Measurements from ENCODE around the gene PCDHA1. TPM values are rescaled to one million over a fixed set of nuclear protein-coding genes. Genes with fewer than 3 reads are reported as not detected.
"Not testable (repeated sequence)": the region's sequence is repeated elsewhere in the genome, so short reads cannot be mapped to it uniquely, and the experiment has no call there.

Gene PCDHA1
- total RNA-seq, 2 experiments from 2014 or later, result not detected

- intact Hi-C loops (cut with DNase I, micrococcal nuclease), result loop anchor here (10.0 kb wide), 2 partner anchors 49 to 399 kb away; partner anchors contain the start of gene PCDHA13 (in 1 of the 2)
- H3K27me3 Mint-ChIP-seq, result peaks cover 34% of the 10 kb centered on the region
- CTCF ChIA-PET, result interaction anchor here (0.6 to 1.3 kb wide), 2 partner anchors 48 to 91 kb away, joined by 3 to 4 read pairs; no protein-coding TSS in a partner anchor
- no peaks in the 10 kb centered on the region for H3K4me1 Mint-ChIP-seq
- peaks cover 12% of the 10 kb centered on the region for H3K36me3 Mint-ChIP-seq (ENCODE audit: low read depth)
- ATAC-seq, result no peak
- POLR2A ChIA-PET, result no interaction called here
- H3K27ac Mint-ChIP-seq, result no peak overlapping the region
- H3K4me3 Mint-ChIP-seq, result no peak overlapping the region
- no peak for DNase-seq
- peaks cover 12% of the 10 kb centered on the region for H3K9me3 Mint-ChIP-seq (ENCODE audit: low read depth)
Observed at GRCh38 chr5:140835622-140836510, 49.9 kb downstream of the PCDHA1 start.

- no peak within 1 kb of the TSS for H3K27ac Mint-ChIP-seq
- DNase-seq, result peak; percentile 49
- POLR2A ChIA-PET, result interaction anchor here (0.6 kb wide), 1 partner anchor 12 kb away, joined by 3 read pairs; no protein-coding TSS in a partner anchor
- H3K4me1 Mint-ChIP-seq, result no peaks in the 10 kb centered on the region
- H3K36me3 Mint-ChIP-seq (ENCODE audit: low read depth), result peaks cover 8% of the 10 kb centered on the region
- peaks cover 9% of the 10 kb centered on the region for H3K9me3 Mint-ChIP-seq (ENCODE audit: low read depth)
- no peak for ATAC-seq
- peaks cover 22% of the 10 kb centered on the region for H3K27me3 Mint-ChIP-seq
- no peak within 1 kb of the TSS for H3K4me3 Mint-ChIP-seq
- CTCF ChIA-PET, result interaction anchor here (0.6 to 1.9 kb wide), 9 partner anchors 10 to 236 kb away, joined by 3 to 9 read pairs (median 3); partner anchors contain the start of genes PCDHA10, PCDHA6 and PCDHAC1
- intact Hi-C loops (cut with DNase I, micrococcal nuclease), result loop anchor here in 1 of 2 experiments (5.0 to 10.0 kb wide), 3 partner anchors 39 to 524 kb away; partner anchors contain the start of genes PCDHA3 and PCDHGA5
Observed at GRCh38 chr5:140840978-140841962, 55.3 kb downstream of the PCDHA1 start, which contains the start of gene PCDHA8. PCDHA8 (plus strand) TSS chr5:140841187; CDS start chr5:140841322, 135 bp downstream.

GRCh38 chr5:140842798-140843733 lies 57.1 kb downstream of the PCDHA1 start:
- intact Hi-C loops (cut with DNase I, micrococcal nuclease), result loop anchor here in 1 of 2 experiments (5.0 to 10.0 kb wide), 3 partner anchors 41 to 522 kb away; partner anchors contain the start of genes PCDHA3 and PCDHGA5
- no peaks in the 10 kb centered on the region for H3K4me1 Mint-ChIP-seq
- CTCF ChIA-PET, result no interaction called here

GRCh38 chr5:140848139-140849102 lies 62.5 kb downstream of the PCDHA1 start, which contains the start of gene PCDHA9:
PCDHA9 (plus strand) TSS chr5:140848382; CDS start chr5:140848496, 114 bp downstream.
- DNase-seq; H3K36me3 Mint-ChIP-seq (ENCODE audit: low read depth); H3K4me1 Mint-ChIP-seq; ATAC-seq; POLR2A ChIA-PET; CTCF ChIA-PET; H3K4me3 Mint-ChIP-seq; H3K27ac Mint-ChIP-seq: not testable (repeated sequence)
- peaks cover 24% of the 10 kb centered on the region for H3K27me3 Mint-ChIP-seq
- peaks cover 14% of the 10 kb centered on the region for H3K9me3 Mint-ChIP-seq (ENCODE audit: low read depth)
- intact Hi-C loops (cut with DNase I, micrococcal nuclease), result loop anchor here in 1 of 2 experiments (5.0 to 10.0 kb wide), 2 partner anchors 34 to 516 kb away; partner anchors contain the start of genes PCDHA13 and PCDHGA5

More at GRCh38 chr5:140842798-140843733, 57.1 kb downstream of the PCDHA1 start:
- Mint-ChIP-seq H3K27me3 (peaks cover 33% of the 10 kb centered on the region), H3K9me3 (ENCODE audit: low read depth) (peaks cover 19% of the 10 kb centered on the region), H3K4me3 (no peak overlapping the region), H3K36me3 (ENCODE audit: low read depth) (peaks cover 12% of the 10 kb centered on the region), H3K27ac (no peak overlapping the region)
- no peak for DNase-seq
- ATAC-seq, result no peak
- POLR2A ChIA-PET, result no interaction called here

- DNase-seq; H3K4me3 Mint-ChIP-seq; H3K4me1 Mint-ChIP-seq; POLR2A ChIA-PET; H3K27ac Mint-ChIP-seq; ATAC-seq; H3K36me3 Mint-ChIP-seq (ENCODE audit: low read depth): not testable (repeated sequence)
- CTCF ChIA-PET, result interaction anchor here (0.7 to 0.8 kb wide), 2 partner anchors 363 to 485 kb away, joined by 3 read pairs; no protein-coding TSS in a partner anchor
- intact Hi-C loops (cut with DNase I, micrococcal nuclease), result loop anchor here in 1 of 2 experiments (5.0 to 10.0 kb wide), 2 partner anchors 32 to 515 kb away; partner anchors contain the start of genes PCDHA13 and PCDHGA5
- peaks cover 14% of the 10 kb centered on the region for H3K9me3 Mint-ChIP-seq (ENCODE audit: low read depth)
- peaks cover 21% of the 10 kb centered on the region for H3K27me3 Mint-ChIP-seq
Observed at GRCh38 chr5:140849831-140850634, 64.1 kb downstream of the PCDHA1 start.

- H3K27me3 Mint-ChIP-seq, result peaks cover 21% of the 10 kb centered on the region
- H3K4me3 Mint-ChIP-seq, result no peak within 1 kb of the TSS
- DNase-seq (no peak), ATAC-seq (no peak)
- intact Hi-C loops (cut with DNase I, micrococcal nuclease), result no loop called here
- POLR2A ChIA-PET, result no interaction called here
- H3K9me3 Mint-ChIP-seq (ENCODE audit: low read depth), result peaks cover 19% of the 10 kb centered on the region
- no peak within 1 kb of the TSS for H3K27ac Mint-ChIP-seq
- peaks cover 7% of the 10 kb centered on the region for H3K36me3 Mint-ChIP-seq (ENCODE audit: low read depth)
- H3K4me1 Mint-ChIP-seq, result no peaks in the 10 kb centered on the region
- CTCF ChIA-PET, result interaction anchor here (0.7 to 1.4 kb wide), 2 partner anchors 9 to 14 kb away, joined by 3 read pairs; no protein-coding TSS in a partner anchor
Observed at GRCh38 chr5:140855772-140856674, 70.1 kb downstream of the PCDHA1 start, which contains the start of gene PCDHA10. PCDHA10 (plus strand) TSS chr5:140855897; CDS start chr5:140856049, 152 bp downstream.

- no peak overlapping the region for H3K4me3 Mint-ChIP-seq
- peaks cover 7% of the 10 kb centered on the region for H3K36me3 Mint-ChIP-seq (ENCODE audit: low read depth)
- no peak overlapping the region for H3K27ac Mint-ChIP-seq
- intact Hi-C loops (cut with DNase I, micrococcal nuclease), result no loop called here
- ChIA-PET CTCF (no interaction called here), POLR2A (no interaction called here)
- peaks cover 21% of the 10 kb centered on the region for H3K9me3 Mint-ChIP-seq (ENCODE audit: low read depth)
- no peaks in the 10 kb centered on the region for H3K4me1 Mint-ChIP-seq
- peaks cover 29% of the 10 kb centered on the region for H3K27me3 Mint-ChIP-seq
- DNase-seq (no peak), ATAC-seq (no peak)
Observed at GRCh38 chr5:140857177-140857986, 71.4 kb downstream of the PCDHA1 start.

GRCh38 chr5:140857987-140858240 lies 72.0 kb downstream of the PCDHA1 start:
- H3K27me3 Mint-ChIP-seq, result peaks cover 29% of the 10 kb centered on the region
- intact Hi-C loops (cut with DNase I, micrococcal nuclease), result no loop called here
- DNase-seq (no peak), ATAC-seq (no peak)
- no peaks in the 10 kb centered on the region for H3K4me1 Mint-ChIP-seq
- peaks cover 7% of the 10 kb centered on the region for H3K36me3 Mint-ChIP-seq (ENCODE audit: low read depth)
- H3K4me3 Mint-ChIP-seq, result no peak overlapping the region
- POLR2A ChIA-PET, result no interaction called here
- CTCF ChIA-PET, result no interaction called here
- H3K9me3 Mint-ChIP-seq (ENCODE audit: low read depth), result peaks cover 21% of the 10 kb centered on the region
- no peak overlapping the region for H3K27ac Mint-ChIP-seq

Measured in activated CD4-positive, alpha-beta T cell treated with anti-CD3 and anti-CD28 coated beads for 36 hours (primary cell).